ENCODE measurements around the gene FRAT1. TPM values are rescaled to one million over a fixed set of nuclear protein-coding genes. Genes with fewer than 3 reads are reported as not detected.

FRAT1 gene
- total RNA-seq, 1 donor from 2014 or later = 2.4 TPM

DNA sequence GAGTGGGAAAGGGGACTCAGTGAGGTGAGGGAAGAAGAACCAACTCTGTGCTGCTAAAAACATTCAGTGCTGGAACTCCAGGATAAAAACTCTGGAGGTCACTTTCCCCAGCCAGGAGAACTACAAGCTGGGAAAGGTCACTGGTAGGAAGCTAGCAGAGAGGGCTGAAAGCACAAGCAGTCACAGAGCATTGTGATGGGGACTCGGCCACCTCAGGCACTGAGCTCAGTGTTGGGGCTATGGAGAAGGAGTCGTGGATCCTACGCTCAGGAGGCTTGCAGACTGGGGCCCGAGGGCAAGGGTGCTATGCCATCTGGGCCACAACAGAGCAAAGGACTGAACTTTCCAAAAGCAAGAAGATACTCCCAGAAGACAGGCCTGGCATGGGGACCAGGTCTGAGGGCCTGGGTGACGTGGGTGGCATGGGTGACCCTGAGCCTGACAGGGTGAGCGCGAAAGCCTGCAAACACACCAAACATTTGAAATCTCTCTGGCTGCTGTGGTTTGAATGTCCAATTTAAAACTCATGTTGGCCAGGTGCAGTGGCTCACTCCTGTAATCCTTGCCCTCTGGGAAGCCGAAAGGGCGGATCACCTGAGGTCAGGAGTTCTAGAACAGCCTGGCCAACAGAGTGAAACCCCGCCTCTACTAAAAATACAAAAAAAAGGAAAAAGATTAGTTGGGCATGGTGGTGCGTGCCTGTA lies 16.8 kb upstream of the FRAT1 start:
- Histone ChIP-seq H3K36me3 (ENCODE audit: control insufficient read depth, insufficient read depth, low read length) (no peaks in the 10 kb centered on the region), H3K4me3 (ENCODE audit: low read depth, low read length) (no peak overlapping the region), H3K27me3 (ENCODE audit: control insufficient read depth, insufficient read depth, low read length) (no peaks in the 10 kb centered on the region)
- TF ChIP-seq, protein P1, sequence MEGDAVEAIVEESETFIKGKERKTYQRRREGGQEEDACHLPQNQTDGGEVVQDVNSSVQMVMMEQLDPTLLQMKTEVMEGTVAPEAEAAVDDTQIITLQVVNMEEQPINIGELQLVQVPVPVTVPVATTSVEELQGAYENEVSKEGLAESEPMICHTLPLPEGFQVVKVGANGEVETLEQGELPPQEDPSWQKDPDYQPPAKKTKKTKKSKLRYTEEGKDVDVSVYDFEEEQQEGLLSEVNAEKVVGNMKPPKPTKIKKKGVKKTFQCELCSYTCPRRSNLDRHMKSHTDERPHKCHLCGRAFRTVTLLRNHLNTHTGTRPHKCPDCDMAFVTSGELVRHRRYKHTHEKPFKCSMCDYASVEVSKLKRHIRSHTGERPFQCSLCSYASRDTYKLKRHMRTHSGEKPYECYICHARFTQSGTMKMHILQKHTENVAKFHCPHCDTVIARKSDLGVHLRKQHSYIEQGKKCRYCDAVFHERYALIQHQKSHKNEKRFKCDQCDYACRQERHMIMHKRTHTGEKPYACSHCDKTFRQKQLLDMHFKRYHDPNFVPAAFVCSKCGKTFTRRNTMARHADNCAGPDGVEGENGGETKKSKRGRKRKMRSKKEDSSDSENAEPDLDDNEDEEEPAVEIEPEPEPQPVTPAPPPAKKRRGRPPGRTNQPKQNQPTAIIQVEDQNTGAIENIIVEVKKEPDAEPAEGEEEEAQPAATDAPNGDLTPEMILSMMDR (IDR thresholded peaks at IDR 0.05; ENCODE audit: insufficient read depth, low read length, poor library complexity, severe bottlenecking) = no peak
- DNase-seq (ENCODE audit: low read depth) = no peak

DNA sequence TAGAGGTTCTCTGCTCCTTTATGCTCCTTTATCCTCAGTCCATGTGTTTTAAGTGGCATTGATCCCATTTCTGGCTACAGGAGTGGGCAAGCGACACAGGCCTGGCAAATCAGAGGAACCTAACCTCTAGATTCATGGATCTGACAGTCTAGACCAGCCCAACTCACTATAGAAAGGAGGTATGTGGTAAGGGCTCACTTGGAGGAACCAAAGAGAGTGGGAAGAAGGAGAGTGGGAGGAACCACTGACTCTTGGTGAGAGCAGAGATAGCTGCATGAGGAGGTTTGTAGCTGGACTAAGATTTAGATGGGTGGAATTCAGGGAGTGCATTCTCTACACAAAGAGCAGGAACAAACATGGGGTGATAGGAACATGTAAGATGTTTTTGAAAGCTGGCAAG lies 11.6 kb upstream of the FRAT1 start:
- TF ChIP-seq, protein P1 (IDR thresholded peaks at IDR 0.05; ENCODE audit: insufficient read depth, low read length, poor library complexity, severe bottlenecking) = no peak
- no peaks in the 10 kb centered on the region for H3K36me3 ChIP-seq (ENCODE audit: control insufficient read depth, insufficient read depth, low read length)
- no peak overlapping the region for H3K4me3 ChIP-seq (ENCODE audit: low read depth, low read length)
- no peaks in the 10 kb centered on the region for H3K27me3 ChIP-seq (ENCODE audit: control insufficient read depth, insufficient read depth, low read length)
- no peak for DNase-seq (ENCODE audit: low read depth)

DNA sequence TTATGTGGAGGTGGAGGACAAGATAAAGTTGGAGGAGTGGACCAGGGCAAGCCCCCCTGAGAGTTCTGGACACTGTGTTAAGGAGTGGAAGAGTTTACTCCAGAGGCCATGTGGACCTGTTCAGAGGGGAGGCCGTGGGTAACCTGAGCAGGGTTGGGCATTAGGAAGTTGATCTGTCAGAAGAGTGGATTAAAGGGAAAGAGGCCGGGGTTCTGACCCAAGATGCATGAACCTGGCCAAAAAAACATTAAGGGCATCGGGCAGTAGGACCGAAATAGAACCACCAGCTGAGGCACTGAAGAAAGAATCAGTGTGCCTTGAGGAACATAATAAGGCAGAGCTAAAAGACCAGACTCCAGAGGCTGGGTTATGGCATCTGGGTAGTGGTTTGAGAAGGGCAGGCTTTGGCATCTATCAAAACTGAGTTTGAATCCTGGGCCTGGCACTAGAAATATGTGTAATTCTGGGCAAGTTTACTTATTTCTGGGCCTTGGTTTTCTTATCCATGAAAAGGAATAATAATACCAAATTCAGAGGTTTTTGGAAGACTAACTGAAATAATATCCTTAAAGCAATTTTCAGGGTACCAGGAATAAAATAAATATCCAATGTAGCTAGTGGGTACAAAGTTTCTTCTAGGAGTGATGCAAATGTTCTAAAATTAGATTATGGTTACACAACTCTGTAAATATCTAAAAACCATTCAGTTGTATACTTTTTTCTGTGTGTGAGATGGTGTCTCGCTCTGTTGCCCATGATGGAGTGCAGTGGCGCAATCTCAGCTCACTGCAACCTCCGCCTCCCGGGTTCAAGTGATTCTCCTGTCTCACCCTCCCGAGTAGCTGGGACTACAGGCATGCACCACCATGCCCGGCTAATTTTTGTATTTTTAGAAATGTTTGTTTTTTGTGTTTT lies 10.9 kb upstream of the FRAT1 start:
- no peak for DNase-seq (ENCODE audit: low read depth)
- no peaks in the 10 kb centered on the region for H3K27me3 ChIP-seq (ENCODE audit: control insufficient read depth, insufficient read depth, low read length)
- TF ChIP-seq, protein P1 (IDR thresholded peaks at IDR 0.05; ENCODE audit: insufficient read depth, low read length, poor library complexity, severe bottlenecking) = no peak
- no peaks in the 10 kb centered on the region for H3K36me3 ChIP-seq (ENCODE audit: control insufficient read depth, insufficient read depth, low read length)
- no peak overlapping the region for H3K4me3 ChIP-seq (ENCODE audit: low read depth, low read length)

DNA sequence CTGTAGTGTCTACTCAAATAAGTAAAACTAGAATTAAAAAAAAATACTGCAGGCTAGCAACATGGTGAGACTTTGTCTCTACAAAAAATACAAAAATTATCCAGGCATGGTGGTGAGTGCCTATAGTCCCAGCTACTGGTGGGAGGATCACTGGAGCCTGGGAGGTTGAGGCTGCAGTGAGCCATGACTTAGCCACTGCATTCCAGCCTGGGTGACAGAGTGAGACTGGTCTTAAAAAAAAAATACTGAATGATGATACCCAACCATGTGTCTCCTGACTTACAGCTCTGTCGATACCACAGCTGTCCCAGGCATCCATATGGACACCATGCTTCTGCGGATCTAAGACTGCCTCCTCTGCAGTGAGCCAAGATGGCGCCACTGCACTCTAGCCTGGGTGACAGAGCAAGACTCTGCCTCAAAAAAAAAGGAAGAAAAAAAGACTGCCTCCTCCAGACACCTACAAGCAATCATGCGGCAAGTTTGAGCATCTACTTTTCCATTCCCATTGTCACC lies 7.9 kb upstream of the FRAT1 start:
- H3K4me3 ChIP-seq (ENCODE audit: low read depth, low read length) = no peak overlapping the region
- no peak for DNase-seq (ENCODE audit: low read depth)
- TF ChIP-seq, protein P1 (IDR thresholded peaks at IDR 0.05; ENCODE audit: insufficient read depth, low read length, poor library complexity, severe bottlenecking) = no peak
- H3K36me3 ChIP-seq (ENCODE audit: control insufficient read depth, insufficient read depth, low read length) = no peaks in the 10 kb centered on the region
- no peaks in the 10 kb centered on the region for H3K27me3 ChIP-seq (ENCODE audit: control insufficient read depth, insufficient read depth, low read length)

DNA sequence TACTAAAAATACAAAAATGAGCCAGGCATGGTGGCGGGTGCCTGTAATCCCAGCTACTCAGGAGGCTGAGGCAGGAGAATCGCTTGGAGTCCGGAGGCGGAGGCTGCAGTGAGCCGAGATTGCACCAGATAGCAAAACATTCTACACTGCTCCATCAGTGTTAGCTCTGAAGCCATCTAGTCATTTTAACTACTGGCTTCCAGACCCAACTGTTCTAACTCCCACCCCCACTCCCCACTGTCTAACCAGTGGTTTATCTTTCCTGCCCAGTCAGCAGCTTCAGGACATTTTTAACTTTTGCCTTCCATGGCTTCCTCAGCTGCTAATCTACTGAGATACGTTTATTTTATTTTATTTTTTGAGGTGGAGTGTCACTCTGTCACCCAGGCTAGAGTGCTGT lies 6.2 kb upstream of the FRAT1 start:
- TF ChIP-seq, protein P1 (IDR thresholded peaks at IDR 0.05; ENCODE audit: insufficient read depth, low read length, poor library complexity, severe bottlenecking) = no peak
- Histone ChIP-seq H3K27me3 (ENCODE audit: control insufficient read depth, insufficient read depth, low read length) (no peaks in the 10 kb centered on the region), H3K4me3 (ENCODE audit: low read depth, low read length) (no peak overlapping the region), H3K36me3 (ENCODE audit: control insufficient read depth, insufficient read depth, low read length) (no peaks in the 10 kb centered on the region)
- DNase-seq (ENCODE audit: low read depth) = no peak

All from kidney epithelial cell (primary cell).